HG02623 (cell line): ENCODE data around the gene PLAGL1.
A peak's percentile ranks its signal among the peaks of the same experiment; 100 is the strongest.
"Not testable (repeated sequence)": the region's sequence is repeated elsewhere in the genome, so short reads cannot be mapped to it uniquely, and the experiment has no call there.

Experiments
- ATAC-seq: cut with Tn5 transposase; IDR thresholded peaks from one replicate; pipeline ENCODE4 v1.9.1; 2021; ENCODE audit warnings: moderate library complexity; ENCODE audit not compliant: unreplicated experiment

The PLAGL1 gene, protein sequence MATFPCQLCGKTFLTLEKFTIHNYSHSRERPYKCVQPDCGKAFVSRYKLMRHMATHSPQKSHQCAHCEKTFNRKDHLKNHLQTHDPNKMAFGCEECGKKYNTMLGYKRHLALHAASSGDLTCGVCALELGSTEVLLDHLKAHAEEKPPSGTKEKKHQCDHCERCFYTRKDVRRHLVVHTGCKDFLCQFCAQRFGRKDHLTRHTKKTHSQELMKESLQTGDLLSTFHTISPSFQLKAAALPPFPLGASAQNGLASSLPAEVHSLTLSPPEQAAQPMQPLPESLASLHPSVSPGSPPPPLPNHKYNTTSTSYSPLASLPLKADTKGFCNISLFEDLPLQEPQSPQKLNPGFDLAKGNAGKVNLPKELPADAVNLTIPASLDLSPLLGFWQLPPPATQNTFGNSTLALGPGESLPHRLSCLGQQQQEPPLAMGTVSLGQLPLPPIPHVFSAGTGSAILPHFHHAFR

DNA sequence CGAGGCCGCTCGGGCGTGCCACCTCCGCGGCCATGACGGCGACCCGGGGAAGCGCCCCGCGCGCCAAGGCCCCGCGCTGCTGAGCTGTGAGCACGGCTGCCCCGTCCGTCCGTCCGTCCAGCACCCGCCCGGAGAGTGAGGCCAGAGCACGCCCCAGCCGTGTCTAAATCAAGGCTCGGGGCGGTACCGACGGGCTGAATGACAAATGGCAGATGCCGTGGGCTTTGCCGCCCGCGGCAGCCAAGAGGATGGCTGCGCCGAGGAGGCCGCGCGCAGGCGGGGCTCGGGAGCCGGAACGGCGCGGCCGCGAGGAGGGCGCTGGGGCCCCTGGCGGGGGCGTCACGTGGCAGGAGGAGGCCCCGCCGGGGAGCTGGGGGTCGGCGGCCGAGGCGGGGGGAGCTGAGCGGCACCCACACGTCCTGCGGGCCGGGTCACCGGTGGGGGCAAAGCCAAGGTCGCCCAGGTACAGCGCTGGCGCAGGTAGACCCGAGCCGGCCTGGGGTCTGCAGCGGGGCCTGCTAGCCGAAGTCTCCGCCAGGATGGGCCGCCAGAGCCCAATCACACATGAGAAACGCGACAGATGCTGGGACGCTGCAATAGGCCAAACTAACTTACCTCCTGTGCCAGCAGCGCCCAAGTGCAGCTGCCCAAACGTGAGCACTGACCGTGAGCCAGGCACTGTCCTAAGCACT is at the start of gene PLAGL1:
TSS of gene PLAGL1 (minus strand) at position 140 of the 692 bp plus-strand sequence. CDS start 60,123 bp downstream, outside the sequence.
- ATAC-seq: no peak

GRCh38 chr6:144055121-144055931 is 47.3 kb upstream of the PLAGL1 start:
- ATAC-seq: peak; percentile 87

- no peak for ATAC-seq
Measured at GRCh38 chr6:144053601-144054000, 45.5 kb upstream of the PLAGL1 start.

DNA sequence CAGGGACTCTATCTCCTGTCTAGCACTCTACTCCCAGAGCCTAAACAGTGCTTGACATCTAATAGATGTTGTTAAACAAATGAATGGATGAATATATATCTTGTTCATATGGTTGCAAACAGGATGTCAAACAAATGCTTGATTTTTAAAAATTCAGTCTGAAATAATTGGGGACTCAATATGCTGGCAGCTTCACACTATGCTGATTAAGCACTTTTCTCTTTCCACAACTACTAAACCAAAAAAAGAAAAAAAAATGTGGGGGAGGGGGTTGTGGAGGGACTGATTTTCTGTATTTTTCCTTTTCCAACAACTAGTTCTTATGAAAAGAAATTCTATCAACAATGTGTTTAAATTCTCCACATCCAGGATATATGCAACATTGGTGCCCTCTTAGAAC is 44.4 kb upstream of the PLAGL1 start:
- ATAC-seq: no peak

DNA sequence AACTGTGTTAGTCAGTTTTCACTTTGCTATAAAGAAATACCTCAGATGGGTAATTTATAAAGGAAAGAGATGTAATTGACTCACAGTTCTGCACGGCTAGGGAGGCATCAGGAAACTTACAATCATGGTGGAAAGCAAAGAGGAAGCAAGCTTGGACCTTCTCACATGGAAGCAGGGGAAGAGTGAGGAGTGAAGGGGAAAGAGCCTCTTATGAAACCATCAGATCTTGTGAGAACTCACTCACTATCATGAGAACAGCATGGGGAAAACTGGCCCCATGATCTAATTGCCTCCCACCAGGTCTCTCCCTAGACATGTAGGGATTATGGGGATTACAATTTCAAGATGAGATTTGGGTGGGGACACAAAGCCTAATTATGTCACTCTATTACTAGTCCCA is 41.3 kb upstream of the PLAGL1 start:
- no peak for ATAC-seq

DNA sequence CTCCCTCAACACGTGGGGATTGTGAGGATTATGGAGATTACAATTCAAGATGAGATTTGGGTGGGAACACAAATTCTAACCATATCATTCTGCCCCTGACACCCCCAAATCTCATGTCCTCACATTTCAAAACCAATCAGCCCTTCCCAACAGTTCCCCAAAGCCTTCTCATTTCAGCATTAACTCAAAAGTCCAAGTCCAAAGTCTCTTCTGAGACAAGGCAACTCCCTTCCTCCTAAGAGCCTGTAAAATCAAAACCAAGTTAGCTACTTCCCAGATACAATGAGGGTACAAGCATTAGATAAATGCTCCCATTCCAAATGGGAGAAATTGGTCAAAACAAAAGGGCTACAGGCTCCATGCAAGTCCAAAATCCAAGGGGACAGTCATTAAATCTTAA is 39.6 kb upstream of the PLAGL1 start:
- ATAC-seq: no peak

GRCh38 chr6:144046672-144047071 is 38.6 kb upstream of the PLAGL1 start:
- not testable (repeated sequence) for ATAC-seq

DNA sequence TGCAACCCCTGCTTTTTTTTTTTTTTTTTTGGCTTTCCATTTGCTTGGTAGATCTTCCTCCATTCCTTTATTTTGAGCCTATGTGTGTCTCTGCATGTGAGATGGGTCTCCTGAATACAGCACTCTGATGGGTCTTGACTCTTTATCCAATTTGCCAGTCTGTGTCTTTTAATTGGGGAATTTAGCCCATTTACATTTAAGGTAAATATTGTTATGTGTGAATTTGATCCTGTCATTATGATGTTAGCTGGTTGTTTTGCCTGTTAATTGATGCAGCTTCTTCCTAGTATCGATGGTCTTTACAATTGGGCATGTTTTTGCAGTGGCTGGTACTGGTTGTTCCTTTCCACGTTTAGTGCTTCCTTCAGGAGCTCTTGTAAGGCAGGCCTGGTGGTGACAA is 36.9 kb upstream of the PLAGL1 start:
- not testable (repeated sequence) for ATAC-seq

DNA sequence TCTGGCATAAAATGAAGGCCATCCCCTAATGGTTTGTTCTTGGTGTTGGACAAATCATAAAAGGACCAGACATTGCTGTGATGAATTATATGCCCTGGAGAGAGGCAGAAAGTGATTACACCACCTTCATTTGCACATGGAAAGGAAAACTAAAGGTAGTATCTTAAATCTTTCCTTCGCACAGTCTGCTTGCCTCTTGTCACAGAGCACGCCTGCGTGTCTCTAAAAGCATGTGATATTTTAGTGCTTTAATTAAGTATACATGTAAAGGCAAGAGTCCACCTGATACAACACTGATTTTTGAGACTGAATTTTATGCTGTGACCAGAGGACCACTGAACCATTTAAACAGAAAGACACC is 28.8 kb upstream of the PLAGL1 start:
- no peak for ATAC-seq

DNA sequence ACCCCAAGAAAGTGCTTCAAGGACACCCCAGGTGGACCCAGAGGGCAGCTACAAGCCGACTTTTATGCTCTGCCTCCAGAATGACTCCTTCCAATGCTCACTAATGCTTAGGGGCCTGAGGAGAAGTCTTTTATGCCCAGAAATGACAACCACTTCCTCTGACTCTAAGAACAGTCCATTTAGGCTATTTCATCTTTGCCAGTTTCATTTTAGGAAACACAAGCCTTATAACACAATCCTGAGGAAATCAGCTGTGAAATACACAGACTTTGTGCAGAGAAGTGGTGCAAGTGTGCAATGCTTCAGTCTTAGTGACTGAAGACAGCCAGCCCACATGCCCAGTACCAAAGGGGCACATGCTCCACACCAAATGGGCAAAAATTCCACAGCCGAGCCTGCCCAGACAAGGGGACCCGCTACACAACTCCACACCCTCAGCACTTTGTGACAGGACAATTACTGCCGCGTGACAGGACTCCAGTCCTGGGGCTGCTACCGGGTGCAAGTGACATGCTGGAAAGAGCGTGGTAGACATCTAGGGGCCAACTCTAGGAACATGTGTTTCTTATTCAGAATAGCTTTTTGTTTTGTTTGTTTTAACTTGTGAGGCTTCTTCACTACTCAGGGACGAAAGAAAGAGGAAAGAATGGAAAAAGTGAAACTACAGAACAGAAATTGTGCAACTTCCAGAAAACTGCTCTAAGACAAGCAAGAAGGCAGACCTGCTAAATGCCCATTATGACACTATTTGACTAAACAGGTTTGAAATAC is 28.2 kb upstream of the PLAGL1 start:
- ATAC-seq: peak; percentile 82

GRCh38 chr6:144035416-144035815 is 27.4 kb upstream of the PLAGL1 start:
- no peak for ATAC-seq

DNA sequence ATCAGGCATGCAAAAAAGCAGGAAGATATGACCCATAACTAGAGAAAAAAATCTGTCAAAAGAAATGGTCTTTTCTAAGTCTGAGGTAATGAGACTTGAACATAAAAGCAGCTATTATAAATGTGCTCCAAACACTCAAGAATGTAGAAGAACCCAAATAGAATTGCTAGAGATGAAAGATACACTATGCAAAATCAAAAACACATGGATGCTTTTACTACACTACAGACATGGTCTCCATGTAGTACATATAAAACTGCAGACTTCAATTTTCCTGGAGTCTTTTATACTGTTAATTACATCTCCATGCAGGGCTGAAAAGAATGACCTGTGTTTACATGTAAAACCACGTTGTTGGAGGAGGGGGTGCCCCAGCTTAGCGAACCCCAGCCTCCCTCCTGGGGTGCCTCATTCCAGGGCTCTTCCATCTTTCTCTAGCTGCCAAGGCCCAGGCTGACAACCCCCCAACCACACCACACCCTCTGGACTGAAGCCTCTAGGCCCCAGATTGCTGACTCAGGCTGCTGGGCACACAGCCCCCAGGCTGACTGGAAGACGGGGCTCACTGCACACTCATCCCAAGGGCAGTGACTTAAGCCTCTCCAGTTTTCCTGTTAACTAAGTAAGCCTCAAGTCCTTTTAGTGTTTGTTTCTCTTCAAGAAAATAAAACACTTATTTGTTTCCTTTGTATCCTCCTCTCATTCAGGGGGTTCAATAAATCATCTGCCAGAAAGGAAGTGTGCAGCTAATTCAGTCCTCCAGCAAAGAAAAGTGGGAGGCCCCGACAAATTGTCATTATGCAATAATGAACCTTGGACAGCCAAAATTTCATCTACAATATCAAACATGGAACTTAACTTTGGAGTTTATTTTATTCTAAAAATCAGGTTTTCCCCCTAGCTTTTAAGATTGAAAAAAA is 26.0 kb upstream of the PLAGL1 start:
- no peak for ATAC-seq

- no peak for ATAC-seq
Measured at GRCh38 chr6:144029452-144029851, 21.4 kb upstream of the PLAGL1 start.

- ATAC-seq: no peak
Measured at GRCh38 chr6:144027932-144028587, 20.0 kb upstream of the PLAGL1 start.

DNA sequence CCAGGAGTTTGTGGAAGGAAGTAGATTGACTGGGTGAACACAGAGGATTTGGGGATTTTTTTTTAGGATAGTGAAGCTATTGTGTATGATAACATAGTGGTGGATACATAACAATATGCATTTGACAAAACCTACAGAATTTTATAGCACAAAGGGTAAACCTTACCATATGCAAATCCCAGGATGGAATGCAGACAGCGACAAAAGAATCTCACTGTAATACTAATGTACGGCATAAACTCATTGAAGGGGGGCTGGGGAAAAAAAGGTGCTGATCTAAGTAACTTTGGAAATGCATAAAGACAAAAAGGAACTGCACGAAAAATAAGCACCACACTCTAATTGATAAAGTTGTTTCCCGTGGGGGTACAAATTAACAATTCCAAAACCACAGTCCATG is 15.2 kb upstream of the PLAGL1 start:
- no peak for ATAC-seq

- no peak for ATAC-seq
Measured at GRCh38 chr6:144019929-144020328, 11.9 kb upstream of the PLAGL1 start.

GRCh38 chr6:144017166-144018094 is 9.4 kb upstream of the PLAGL1 start:
- ATAC-seq: no peak

GRCh38 chr6:144013486-144013909 is 5.4 kb upstream of the PLAGL1 start:
- no peak for ATAC-seq
